ENCODE measurements around the gene PCDHGC3. TPM values are rescaled to one million over a fixed set of nuclear protein-coding genes. Genes with fewer than 3 reads are reported as not detected.

The PCDHGC3 gene
- total and polyA plus RNA-seq, 2 of the 8 experiments (the other 6 are each of a cell fraction or from before 2014, with no cell fraction given) = 4.7 to 18.6 TPM

- no peak for TF ChIP-seq RNF2 (IDR thresholded peaks at IDR 0.05; ENCODE audit: borderline replicate concordance, low read depth, low read length, missing control alignments, poor library complexity, severe bottlenecking)
- TF ChIP-seq MAX (IDR thresholded peaks at IDR 0.05) = no peak
- TF ChIP-seq ZNF274 (IDR thresholded peaks at IDR 0.05; ENCODE audit: borderline replicate concordance, extremely low read depth, low read length) = no peak
- no peak for TF ChIP-seq FOSL1 (IDR thresholded peaks at IDR 0.05; ENCODE audit: insufficient read depth, low read depth, low read length)
- no peak for TF ChIP-seq KDM4A (IDR thresholded peaks at IDR 0.05; ENCODE audit: low read depth, low read length, severe bottlenecking)
- no peak for TF ChIP-seq CBX5 (IDR thresholded peaks at IDR 0.05; ENCODE audit: low read depth, low read length)
- TF ChIP-seq GTF2F1 (IDR thresholded peaks at IDR 0.05; ENCODE audit: borderline replicate concordance, low read depth, low read length) = no peak
Observed at GRCh38 chr5:141503681-141504080, 27.9 kb downstream of the PCDHGC3 start (continued).
